Stimulated activated naive CD8-positive, alpha-beta T cell treated with anti-CD3 and anti-CD28 coated beads, Interleukin-15, Interleukin-2, amounts not matched to agents 100 ng/mL and 50 ng/mL, for 24 hours (primary cell): ENCODE results near the gene TNFRSF14.
"Not testable (repeated sequence)": the region's sequence is repeated elsewhere in the genome, so short reads cannot be mapped to it uniquely, and the experiment has no call there.

Experiments used
- H3K27ac Mint-ChIP-seq: one replicate; pipeline ENCODE4 v1.8.0; 2021; ENCODE audit warnings: mild to moderate bottlenecking, mixed read lengths
- H3K27me3 Mint-ChIP-seq: one replicate; pipeline ENCODE4 v1.8.0; 2021; ENCODE audit warnings: mixed read lengths
- H3K36me3 Mint-ChIP-seq: one replicate; pipeline ENCODE4 v1.8.0; 2021; ENCODE audit warnings: low read depth, mixed read lengths
- H3K4me1 Mint-ChIP-seq: one replicate; pipeline ENCODE4 v1.8.0; 2021; ENCODE audit warnings: low read depth, mixed read lengths
- H3K4me3 Mint-ChIP-seq: one replicate; pipeline ENCODE4 v1.8.0; 2021; ENCODE audit warnings: mild to moderate bottlenecking, mixed read lengths
- H3K9me3 Mint-ChIP-seq: one replicate; pipeline ENCODE4 v1.8.0; 2021; ENCODE audit warnings: mixed read lengths

Gene TNFRSF14

GRCh38 chr1:2575801-2576663, 19.9 kb downstream of the TNFRSF14 start:
- Mint-ChIP-seq H3K36me3 (peaks cover 2% of the 10 kb centered on the region), H3K27me3 (no peaks in the 10 kb centered on the region), H3K4me1 (peaks cover 59% of the 10 kb centered on the region), H3K27ac (peak overlapping the region; percentile 57), H3K4me3 (no peak overlapping the region), H3K9me3 (peaks cover 5% of the 10 kb centered on the region)

DNA sequence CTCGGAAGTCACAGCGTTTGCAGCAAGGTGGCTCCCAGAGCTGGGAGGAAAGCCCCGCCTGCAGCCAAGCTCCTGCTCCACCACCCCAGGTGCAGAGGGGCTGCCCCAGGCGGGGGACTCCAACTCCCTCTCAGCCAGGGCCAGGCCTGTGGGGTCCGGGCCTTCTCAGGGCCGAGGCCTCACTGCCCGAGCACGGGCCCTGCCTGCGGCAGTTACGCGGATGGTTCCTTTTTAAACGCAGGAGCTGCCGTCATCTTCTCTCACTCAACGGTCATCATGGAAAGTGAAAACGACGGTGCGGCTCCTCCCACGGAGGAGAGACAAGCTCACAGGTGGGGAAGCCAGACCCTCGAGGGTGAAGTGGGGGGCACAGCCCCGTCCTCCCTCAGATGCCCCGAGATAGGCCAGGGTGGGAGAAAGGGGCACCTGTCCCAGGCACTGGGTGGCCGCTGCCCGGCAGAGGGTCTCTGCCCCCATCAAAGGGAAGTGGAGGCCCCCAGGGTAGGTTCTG, 21.4 kb downstream of the TNFRSF14 start:
- H3K36me3 Mint-ChIP-seq, H3K27me3 Mint-ChIP-seq, H3K9me3 Mint-ChIP-seq: not testable (repeated sequence)
- Mint-ChIP-seq H3K4me1 (peaks cover 75% of the 10 kb centered on the region), H3K4me3 (peak overlapping the region; percentile 53), H3K27ac (peak overlapping the region; percentile 95)

DNA sequence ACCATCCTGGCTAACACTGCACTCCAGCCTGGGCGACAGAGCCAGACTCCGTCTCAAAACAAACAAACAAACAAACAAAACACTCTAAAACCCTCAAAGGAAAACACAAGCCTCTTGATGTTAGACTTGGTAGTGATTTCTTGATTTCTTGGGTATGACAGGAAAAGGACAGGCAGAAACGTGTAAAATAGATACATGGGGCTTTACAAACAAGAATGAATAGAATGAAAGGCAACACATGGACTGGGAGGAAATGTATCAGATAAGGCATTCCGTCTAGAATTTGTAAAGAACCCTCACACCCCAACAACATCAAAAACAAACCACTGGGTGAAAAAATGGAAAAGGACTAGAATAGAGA, 22.6 kb downstream of the TNFRSF14 start:
- H3K36me3 Mint-ChIP-seq: no peaks in the 10 kb centered on the region
- H3K4me3 Mint-ChIP-seq: peak overlapping the region; percentile 24
- H3K27ac Mint-ChIP-seq: peak overlapping the region; percentile 95
- H3K27me3 Mint-ChIP-seq: no peaks in the 10 kb centered on the region
- H3K4me1 Mint-ChIP-seq: peaks cover 83% of the 10 kb centered on the region
- H3K9me3 Mint-ChIP-seq: no peaks in the 10 kb centered on the region

GRCh38 chr1:2580691-2581090, 24.5 kb downstream of the TNFRSF14 start:
- H3K36me3 Mint-ChIP-seq: no peaks in the 10 kb centered on the region
- H3K4me3 Mint-ChIP-seq: peak overlapping the region; percentile 41
- H3K9me3 Mint-ChIP-seq: no peaks in the 10 kb centered on the region
- H3K27me3 Mint-ChIP-seq: no peaks in the 10 kb centered on the region
- H3K27ac Mint-ChIP-seq: peak overlapping the region; percentile 86
- peaks cover 91% of the 10 kb centered on the region for H3K4me1 Mint-ChIP-seq

GRCh38 chr1:2582391-2582790, 26.2 kb downstream of the TNFRSF14 start:
- H3K36me3 Mint-ChIP-seq: no peaks in the 10 kb centered on the region
- H3K4me1 Mint-ChIP-seq: peaks cover 79% of the 10 kb centered on the region
- peak overlapping the region; percentile 86 for H3K27ac Mint-ChIP-seq
- H3K9me3 Mint-ChIP-seq: no peaks in the 10 kb centered on the region
- H3K27me3 Mint-ChIP-seq: no peaks in the 10 kb centered on the region
- H3K4me3 Mint-ChIP-seq: no peak overlapping the region

- no peaks in the 10 kb centered on the region for H3K9me3 Mint-ChIP-seq
- no peaks in the 10 kb centered on the region for H3K36me3 Mint-ChIP-seq
- peak overlapping the region; percentile 83 for H3K27ac Mint-ChIP-seq
- peaks cover 69% of the 10 kb centered on the region for H3K4me1 Mint-ChIP-seq
- H3K4me3 Mint-ChIP-seq: peak overlapping the region; percentile 87
- no peaks in the 10 kb centered on the region for H3K27me3 Mint-ChIP-seq
Measured at GRCh38 chr1:2583331-2583791, 27.2 kb downstream of the TNFRSF14 start.

DNA sequence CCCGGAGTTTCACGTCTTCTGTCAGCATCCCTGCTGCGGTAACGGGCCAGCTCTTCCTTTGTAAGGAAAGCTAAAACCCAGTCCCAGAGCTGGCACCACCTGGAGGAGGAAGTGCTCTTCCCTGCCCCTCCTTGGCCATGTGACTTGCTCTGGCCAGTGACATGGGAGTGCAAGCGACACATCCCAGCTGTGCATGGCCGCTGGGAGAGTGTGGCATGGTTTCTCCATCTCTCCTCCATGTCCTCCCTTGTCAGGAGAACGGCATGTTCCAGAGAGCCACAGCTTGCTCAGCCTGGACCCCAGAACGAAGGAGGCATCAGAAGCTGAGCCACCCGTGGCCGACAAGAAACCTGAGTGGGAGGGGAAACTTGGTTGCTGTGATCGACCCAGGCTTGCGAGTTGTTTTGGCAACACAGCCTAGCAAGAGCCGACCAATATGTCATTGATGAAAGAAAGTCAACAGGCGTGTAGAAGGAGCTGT, 27.7 kb downstream of the TNFRSF14 start:
- H3K9me3 Mint-ChIP-seq: no peaks in the 10 kb centered on the region
- H3K4me3 Mint-ChIP-seq: peak overlapping the region; percentile 87
- no peaks in the 10 kb centered on the region for H3K27me3 Mint-ChIP-seq
- peaks cover 63% of the 10 kb centered on the region for H3K4me1 Mint-ChIP-seq
- peak overlapping the region; percentile 83 for H3K27ac Mint-ChIP-seq
- H3K36me3 Mint-ChIP-seq: no peaks in the 10 kb centered on the region

DNA sequence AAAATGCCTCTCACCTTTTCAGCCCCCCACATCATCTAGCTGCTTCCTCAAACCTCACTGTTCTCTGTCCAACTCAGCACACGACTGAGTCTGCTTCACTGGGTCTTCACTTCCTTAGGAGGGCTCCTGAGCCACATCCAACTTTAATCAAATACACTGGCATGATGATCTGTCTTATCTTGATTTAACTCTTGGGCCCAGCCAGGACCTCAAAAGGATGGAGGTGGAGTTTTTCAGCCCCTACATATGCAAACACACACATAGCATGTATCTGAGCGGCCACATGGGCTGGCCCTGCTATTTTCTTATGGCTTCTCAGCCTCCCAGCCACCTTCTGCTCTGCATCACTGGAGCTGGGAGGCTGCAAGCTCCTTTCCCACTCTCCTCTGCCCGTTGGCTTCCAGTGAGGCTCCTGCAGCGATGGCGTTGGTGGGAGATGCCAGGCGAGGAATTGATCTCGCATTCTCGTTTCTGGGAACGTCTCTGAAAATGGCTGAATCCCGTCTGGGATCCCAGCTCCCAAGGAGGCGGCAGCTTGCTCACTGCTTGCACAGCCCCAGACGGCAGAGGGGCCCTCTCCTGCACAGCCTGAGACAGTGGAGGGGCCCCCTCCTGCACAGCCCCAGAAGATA, 28.6 kb downstream of the TNFRSF14 start:
- Mint-ChIP-seq H3K27me3 (no peaks in the 10 kb centered on the region), H3K36me3 (no peaks in the 10 kb centered on the region), H3K4me1 (peaks cover 54% of the 10 kb centered on the region), H3K9me3 (no peaks in the 10 kb centered on the region), H3K27ac (peak overlapping the region; percentile 83), H3K4me3 (peak overlapping the region; percentile 87)

- peaks cover 50% of the 10 kb centered on the region for H3K4me1 Mint-ChIP-seq
- H3K4me3 Mint-ChIP-seq: peak overlapping the region; percentile 87
- H3K36me3 Mint-ChIP-seq: no peaks in the 10 kb centered on the region
- H3K27me3 Mint-ChIP-seq: no peaks in the 10 kb centered on the region
- H3K27ac Mint-ChIP-seq: peak overlapping the region; percentile 85
- H3K9me3 Mint-ChIP-seq: no peaks in the 10 kb centered on the region
Measured at GRCh38 chr1:2585318-2586092, 29.3 kb downstream of the TNFRSF14 start.

- Mint-ChIP-seq H3K36me3 (no peaks in the 10 kb centered on the region), H3K4me3 (peak within 1 kb of the TSS; percentile 87), H3K4me1 (peaks cover 41% of the 10 kb centered on the region), H3K27me3 (no peaks in the 10 kb centered on the region), H3K27ac (peak within 1 kb of the TSS; percentile 85), H3K9me3 (no peaks in the 10 kb centered on the region)
Measured at GRCh38 chr1:2586154-2587070, 30.2 kb downstream of the TNFRSF14 start, which contains the start of gene PRXL2B. Gene PRXL2B (plus strand): TSS chr1:2586777. CDS start chr1:2586886, 109 bp downstream.

- no peaks in the 10 kb centered on the region for H3K27me3 Mint-ChIP-seq
- peaks cover 32% of the 10 kb centered on the region for H3K4me1 Mint-ChIP-seq
- peak overlapping the region; percentile 79 for H3K4me3 Mint-ChIP-seq
- no peaks in the 10 kb centered on the region for H3K36me3 Mint-ChIP-seq
- no peaks in the 10 kb centered on the region for H3K9me3 Mint-ChIP-seq
- H3K27ac Mint-ChIP-seq: no peak overlapping the region
Measured at GRCh38 chr1:2587071-2587859, 31.1 kb downstream of the TNFRSF14 start.

- H3K4me3 Mint-ChIP-seq: peak overlapping the region; percentile 79
Measured at GRCh38 chr1:2587860-2588571, 31.8 kb downstream of the TNFRSF14 start.

More at GRCh38 chr1:2587860-2588571, 31.8 kb downstream of the TNFRSF14 start:
- Mint-ChIP-seq H3K4me1 (peaks cover 28% of the 10 kb centered on the region), H3K9me3 (no peaks in the 10 kb centered on the region), H3K27me3 (no peaks in the 10 kb centered on the region), H3K36me3 (no peaks in the 10 kb centered on the region), H3K27ac (no peak overlapping the region)
